HG03280 (cell line): ENCODE measurements around the gene MDH1B.
"Not testable (repeated sequence)": the region's sequence is repeated elsewhere in the genome, so short reads cannot be mapped to it uniquely, and the experiment has no call there.

Experiments
- ATAC-seq: cut with Tn5 transposase; IDR thresholded peaks from one replicate; pipeline ENCODE4 v1.9.1; 2021; ENCODE audit warnings: mild to moderate bottlenecking, moderate library complexity; ENCODE audit not compliant: unreplicated experiment

The MDH1B gene

GRCh38 chr2:206765242-206766056 lies at the start of gene MDH1B, which contains the start of gene FASTKD2:
Gene MDH1B, minus strand, starts transcription at chr2:206765328. Its CDS starts 57 bp downstream, at chr2:206765271.
Gene FASTKD2, plus strand, starts transcription at chr2:206765606. Its CDS starts 1,088 bp downstream, at chr2:206766694.
- ATAC-seq: peak; percentile 94

- no peak for ATAC-seq
Measured at GRCh38 chr2:206814498-206814897, 49.4 kb upstream of the MDH1B start.

DNA sequence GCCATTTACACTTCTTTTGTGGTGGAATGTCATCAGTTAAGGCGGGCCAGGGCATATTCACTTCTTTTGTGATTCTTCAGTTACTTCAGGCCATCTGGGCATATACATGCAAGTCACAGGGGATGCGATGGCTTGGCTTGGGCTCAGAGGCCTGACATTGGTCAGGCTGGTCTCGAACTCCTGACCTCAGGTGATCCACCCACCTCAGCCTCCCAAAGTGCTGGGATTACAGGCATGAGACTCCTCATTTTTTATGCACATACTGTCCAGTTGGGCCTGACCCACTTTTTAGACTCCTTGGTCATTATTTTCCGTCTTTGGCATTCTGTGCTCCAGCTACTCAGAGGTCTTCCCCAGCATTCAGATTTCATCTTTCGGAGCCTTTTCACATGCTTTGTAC lies 47.3 kb upstream of the MDH1B start:
- not testable (repeated sequence) for ATAC-seq

GRCh38 chr2:206807624-206808023 lies 42.5 kb upstream of the MDH1B start:
- ATAC-seq: not testable (repeated sequence)

DNA sequence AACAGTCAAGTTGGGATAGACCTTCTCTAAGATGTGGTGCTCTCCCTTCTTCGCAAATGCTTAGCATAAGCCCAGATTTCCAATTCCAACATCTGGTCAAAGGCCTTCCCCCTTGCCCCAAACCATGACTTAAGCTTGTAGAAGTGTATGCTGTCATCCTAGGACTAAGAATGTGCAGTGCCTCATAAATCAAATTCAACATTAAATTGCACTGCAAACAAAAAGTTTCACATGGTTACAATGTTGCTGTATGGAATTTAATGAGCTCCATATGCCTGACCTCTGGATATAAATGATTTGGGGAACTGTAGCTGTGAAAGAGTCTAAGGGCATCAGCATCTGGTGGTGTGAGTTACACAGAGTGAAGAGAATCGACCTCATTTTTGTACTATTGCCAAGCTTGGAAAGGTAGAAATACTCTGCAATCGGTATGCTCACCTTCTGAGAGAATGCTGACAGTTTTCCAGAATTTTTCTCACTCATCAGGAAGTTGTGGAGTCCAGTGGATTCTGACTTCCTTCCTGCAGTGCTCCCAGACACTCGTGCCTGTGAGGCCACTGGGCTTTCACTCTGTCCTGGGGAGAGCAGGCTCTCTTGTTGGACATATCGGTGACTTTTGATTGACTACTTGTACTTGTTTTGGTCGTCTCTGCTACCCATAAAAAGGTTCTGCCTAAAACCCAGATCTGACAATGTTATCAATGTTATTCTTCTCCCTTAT lies 40.9 kb upstream of the MDH1B start:
- no peak for ATAC-seq

DNA sequence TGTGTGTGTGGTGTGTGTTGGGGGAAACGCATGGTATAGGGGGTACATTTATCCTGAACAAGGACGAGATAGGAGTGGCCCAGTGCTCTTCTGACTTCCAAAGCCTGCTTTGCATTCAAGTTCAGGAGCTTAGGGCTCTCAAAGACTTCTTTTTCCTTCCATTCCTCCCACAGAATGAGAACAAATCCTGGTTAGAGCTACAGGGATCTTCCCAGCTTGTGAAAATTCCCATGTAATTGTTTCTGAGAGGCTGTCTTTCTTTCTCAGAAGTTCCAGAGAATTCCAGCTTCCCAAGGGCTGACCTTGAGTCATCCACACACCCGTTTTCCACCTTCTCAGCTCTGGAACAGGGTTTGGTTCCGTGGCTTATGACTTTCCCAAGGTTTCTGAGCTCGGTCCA lies 39.2 kb upstream of the MDH1B start:
- no peak for ATAC-seq

GRCh38 chr2:206802654-206803514 lies 37.8 kb upstream of the MDH1B start:
- no peak for ATAC-seq

- ATAC-seq: no peak
Measured at GRCh38 chr2:206801418-206802189, 36.5 kb upstream of the MDH1B start.

- ATAC-seq: no peak
Measured at GRCh38 chr2:206800506-206801417, 35.6 kb upstream of the MDH1B start.

GRCh38 chr2:206799083-206799482 lies 34.0 kb upstream of the MDH1B start:
- no peak for ATAC-seq

- peak; percentile 49 for ATAC-seq
Measured at GRCh38 chr2:206798000-206798399, 32.9 kb upstream of the MDH1B start.

DNA sequence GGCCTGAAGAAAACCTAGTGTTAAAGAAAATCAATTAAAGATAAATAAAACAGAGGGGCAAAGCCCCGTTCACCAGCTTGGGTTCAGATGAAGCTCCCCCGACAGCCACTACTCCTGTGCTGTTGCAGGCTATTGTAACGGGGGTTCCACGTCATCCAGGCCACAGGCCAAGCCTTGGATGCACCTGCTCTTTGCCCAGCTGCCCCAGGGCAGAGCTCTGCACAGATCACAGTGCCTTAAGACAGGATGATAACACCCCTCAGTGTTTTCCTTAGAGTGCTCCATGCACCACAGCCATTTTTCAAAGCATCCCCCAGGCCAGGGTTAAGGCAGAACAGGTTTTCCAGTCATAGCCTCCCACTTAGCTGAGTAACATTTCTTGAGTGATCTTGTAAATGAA lies 32.2 kb upstream of the MDH1B start:
- no peak for ATAC-seq

- no peak for ATAC-seq
Measured at GRCh38 chr2:206792645-206793044, 27.5 kb upstream of the MDH1B start.

DNA sequence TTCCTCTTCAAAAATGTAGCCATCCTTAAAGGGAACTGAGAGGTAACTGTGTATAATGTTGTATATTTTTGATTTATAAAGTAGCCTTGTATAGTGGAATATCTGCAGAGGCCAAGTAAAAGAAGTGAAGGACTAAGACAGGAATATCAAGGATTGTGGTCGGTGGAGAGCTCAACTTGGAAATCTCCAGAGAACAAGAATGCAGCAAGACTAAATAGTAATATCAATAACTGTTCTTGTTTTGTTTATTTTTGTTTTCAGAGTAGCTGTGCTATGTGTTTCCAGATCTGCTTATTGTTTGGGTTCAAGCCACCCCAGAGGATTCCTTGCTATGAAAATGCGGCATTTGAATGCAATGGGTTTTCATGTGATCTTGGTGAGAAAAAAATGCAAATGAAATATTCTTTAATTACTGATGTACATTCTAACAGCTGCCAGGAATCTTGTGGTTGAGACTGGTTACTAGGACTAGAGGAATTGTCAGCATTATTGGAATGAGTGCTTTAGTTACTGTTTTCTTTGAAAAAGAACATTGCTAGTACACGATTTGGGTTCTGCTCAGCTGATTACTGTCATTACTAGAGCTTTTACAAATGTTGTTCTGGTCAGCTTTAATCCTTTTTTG lies 25.3 kb upstream of the MDH1B start:
- no peak for ATAC-seq

GRCh38 chr2:206784559-206785353 lies 19.6 kb upstream of the MDH1B start:
- no peak for ATAC-seq

- ATAC-seq: no peak
Measured at GRCh38 chr2:206783718-206784117, 18.6 kb upstream of the MDH1B start.

GRCh38 chr2:206780671-206781070 lies 15.5 kb upstream of the MDH1B start:
- ATAC-seq: no peak

DNA sequence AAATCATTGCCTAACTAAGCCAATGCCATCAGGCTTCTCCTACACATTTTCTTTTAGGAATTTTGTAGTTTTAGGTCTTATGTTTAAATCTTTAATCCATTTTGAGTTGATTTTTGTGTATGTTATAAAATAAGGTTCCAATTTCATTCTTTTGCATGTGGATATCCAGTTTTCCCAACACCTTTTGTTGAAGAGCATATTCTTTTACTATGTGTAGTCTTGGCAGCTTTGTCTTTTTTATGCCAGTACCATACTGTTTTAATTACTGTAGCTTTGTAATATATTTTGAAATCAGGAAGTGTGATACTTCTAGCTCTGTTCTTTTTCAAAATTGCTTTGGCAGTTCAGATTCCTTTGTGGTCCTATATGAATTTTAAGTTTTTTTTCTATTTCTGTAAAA lies 11.3 kb upstream of the MDH1B start:
- no peak for ATAC-seq
